HG03095 (cell line): Measurements from ENCODE around the gene KLHL14.
"Not testable (repeated sequence)": the region's sequence is repeated elsewhere in the genome, so short reads cannot be mapped to it uniquely, and the experiment has no call there.

Experiments
- ATAC-seq: cut with Tn5 transposase; IDR thresholded peaks from one replicate; pipeline ENCODE4 v1.9.1; 2021; ENCODE audit warnings: moderate library complexity; ENCODE audit not compliant: unreplicated experiment

The KLHL14 gene

GRCh38 chr18:32661486-32662299 is 111.1 kb downstream of the KLHL14 start:
- no peak for ATAC-seq

DNA sequence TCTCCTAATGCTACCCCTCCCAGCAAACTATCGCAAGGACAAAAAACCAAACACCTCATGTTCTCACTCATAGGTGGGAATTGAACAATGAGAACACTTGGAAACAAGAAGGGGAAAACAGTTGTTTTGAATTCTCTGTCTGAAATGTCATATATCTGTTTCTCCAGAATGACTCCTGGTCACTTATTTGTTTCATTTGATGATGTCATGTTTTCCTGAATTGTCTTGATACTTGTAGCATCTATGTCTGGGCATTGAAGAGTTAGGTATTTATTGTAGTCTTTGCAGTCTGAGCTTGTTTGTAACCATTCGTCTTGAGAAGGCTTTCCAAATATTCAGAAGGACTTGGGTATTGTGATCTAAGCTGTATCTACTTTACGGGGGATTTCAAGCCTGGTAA is 118.3 kb downstream of the KLHL14 start:
- ATAC-seq: not testable (repeated sequence)

DNA sequence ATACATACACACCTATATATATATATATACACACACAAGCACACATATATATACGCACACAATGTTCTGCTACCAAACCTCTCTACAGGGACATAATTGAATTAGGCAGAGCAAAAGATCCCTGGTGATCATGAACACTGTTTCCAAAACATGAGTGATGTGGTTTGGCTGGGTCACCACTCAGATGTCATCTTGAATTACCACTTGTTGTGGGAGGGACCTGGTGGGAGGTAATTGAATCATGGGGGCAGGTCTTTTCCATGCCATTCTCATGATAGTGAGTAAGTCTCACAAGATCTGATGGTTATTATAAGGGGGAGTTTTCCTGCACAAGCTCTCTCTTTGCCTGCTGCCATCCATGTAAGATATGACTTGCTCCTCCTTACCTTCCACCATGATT is 135.2 kb downstream of the KLHL14 start:
- not testable (repeated sequence) for ATAC-seq

GRCh38 chr18:32637226-32637625 is 135.6 kb downstream of the KLHL14 start:
- ATAC-seq: no peak

DNA sequence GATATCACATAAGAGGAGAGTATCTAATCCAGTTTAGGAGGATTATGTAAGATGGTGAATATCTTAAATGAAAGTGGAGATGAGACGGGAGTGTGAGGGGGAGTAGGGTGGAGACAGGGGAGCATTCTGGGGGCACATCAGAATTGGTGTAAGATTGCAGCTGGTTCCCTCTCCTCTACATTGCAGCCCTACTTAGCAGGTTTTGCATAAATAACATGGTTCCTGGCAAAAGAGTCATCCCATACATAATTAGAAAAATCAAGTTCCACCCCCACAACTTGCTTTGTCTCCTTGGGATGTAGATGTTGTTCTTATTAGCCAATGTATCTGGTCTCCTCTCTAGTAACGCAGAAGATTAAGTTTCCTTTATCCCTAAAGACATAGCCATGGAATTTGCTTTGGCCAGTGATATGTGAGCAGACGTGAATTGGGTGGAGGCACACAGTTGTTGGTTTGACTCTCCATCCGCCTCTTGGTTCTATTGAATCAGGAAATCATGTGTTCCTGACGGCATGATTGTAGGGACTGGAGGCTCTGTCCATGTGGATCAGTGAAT is 137.9 kb downstream of the KLHL14 start:
- no peak for ATAC-seq

GRCh38 chr18:32629981-32630700 is 142.7 kb downstream of the KLHL14 start:
- ATAC-seq: no peak

DNA sequence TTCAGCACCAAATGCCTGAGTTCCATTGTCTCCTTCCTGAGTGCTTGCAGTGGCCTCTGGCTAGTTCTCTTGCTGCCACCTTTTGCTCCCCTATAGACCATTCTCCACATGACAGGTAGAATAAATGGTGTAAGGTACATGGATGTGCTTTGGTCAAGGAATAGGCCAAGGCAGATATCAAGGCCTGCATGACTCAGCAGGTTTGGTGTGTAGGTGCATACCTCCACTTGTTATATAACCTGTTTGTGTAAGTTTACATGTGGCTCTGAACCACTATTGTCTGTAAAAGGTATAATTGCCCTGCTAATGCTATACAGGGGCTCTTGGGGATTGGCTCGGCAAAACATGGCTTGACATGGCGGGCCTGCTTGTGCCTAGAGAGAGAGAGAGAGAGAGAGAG is 143.5 kb downstream of the KLHL14 start:
- no peak for ATAC-seq

DNA sequence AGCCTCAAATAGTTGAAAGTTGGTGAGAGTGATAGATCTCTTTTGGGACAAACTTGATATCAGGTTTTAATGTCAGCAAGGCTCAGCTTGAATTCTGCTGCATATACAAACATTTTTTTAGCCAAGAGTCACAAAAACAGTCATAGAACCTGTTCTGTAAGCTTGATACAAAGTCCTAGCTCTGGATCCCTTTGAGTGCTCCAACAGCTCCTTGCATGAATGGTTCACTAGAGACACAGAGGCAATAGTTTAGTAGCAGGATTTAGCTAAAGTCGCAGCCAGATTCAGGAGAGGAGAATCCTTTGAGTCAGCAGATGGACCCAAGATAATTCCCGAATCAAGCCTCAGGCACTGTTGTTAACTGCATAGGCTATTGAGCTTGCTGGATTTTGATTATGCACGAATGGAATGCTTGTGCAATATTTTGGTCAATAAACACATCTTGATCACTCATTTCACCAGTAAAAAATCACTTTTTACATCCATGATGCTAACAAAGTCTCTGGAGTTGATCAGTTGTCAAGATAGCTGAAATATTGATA is 148.6 kb downstream of the KLHL14 start:
- no peak for ATAC-seq

GRCh38 chr18:32623563-32623962 is 149.3 kb downstream of the KLHL14 start:
- ATAC-seq: no peak
